HS-5 (cell line): ENCODE measurements around the gene HBS1L.

Experiments used
- DNase-seq: peaks from one replicate; pipeline ENCODE4 v3.0.0-alpha.2; 2012; ENCODE audit warnings: low read depth

Gene HBS1L

GRCh38 chr6:134997133-134997995 lies 57.3 kb downstream of the HBS1L start:
- no peak for DNase-seq

GRCh38 chr6:134995536-134995935 lies 59.1 kb downstream of the HBS1L start:
- no peak for DNase-seq

- DNase-seq, result no peak
Measured at GRCh38 chr6:134994431-134994830, 60.2 kb downstream of the HBS1L start.

GRCh38 chr6:134992155-134992554 lies 62.5 kb downstream of the HBS1L start:
- DNase-seq, result no peak

GRCh38 chr6:134990262-134990661 lies 64.4 kb downstream of the HBS1L start:
- DNase-seq, result no peak

GRCh38 chr6:134984821-134985220 lies 69.8 kb downstream of the HBS1L start:
- no peak for DNase-seq

- no peak for DNase-seq
Measured at GRCh38 chr6:134983823-134984222, 70.8 kb downstream of the HBS1L start.

- DNase-seq, result no peak
Measured at GRCh38 chr6:134982161-134982560, 72.5 kb downstream of the HBS1L start.

GRCh38 chr6:134980846-134981245 lies 73.8 kb downstream of the HBS1L start:
- DNase-seq, result no peak

- DNase-seq, result no peak
Measured at GRCh38 chr6:134979142-134979541, 75.5 kb downstream of the HBS1L start.

GRCh38 chr6:134974370-134974769 lies 80.3 kb downstream of the HBS1L start:
- no peak for DNase-seq

GRCh38 chr6:134967711-134968110 lies 86.9 kb downstream of the HBS1L start:
- DNase-seq, result no peak

- no peak for DNase-seq
Measured at GRCh38 chr6:134964451-134965203, 90.0 kb downstream of the HBS1L start.

GRCh38 chr6:134962421-134962820 lies 92.2 kb downstream of the HBS1L start:
- DNase-seq, result no peak

GRCh38 chr6:134961366-134961765 lies 93.3 kb downstream of the HBS1L start:
- DNase-seq, result no peak

- DNase-seq, result no peak
Measured at GRCh38 chr6:134959603-134960002, 95.0 kb downstream of the HBS1L start.

GRCh38 chr6:134956676-134957075 lies 97.9 kb downstream of the HBS1L start:
- DNase-seq, result no peak

- DNase-seq, result no peak
Measured at GRCh38 chr6:134956032-134956431, 98.6 kb downstream of the HBS1L start.

GRCh38 chr6:134954272-134955000 lies 100.2 kb downstream of the HBS1L start:
- no peak for DNase-seq

GRCh38 chr6:134951494-134952263 lies 102.9 kb downstream of the HBS1L start:
- DNase-seq, result no peak

GRCh38 chr6:134950482-134950881 lies 104.1 kb downstream of the HBS1L start:
- DNase-seq, result no peak

- no peak for DNase-seq
Measured at GRCh38 chr6:134949927-134950326, 104.7 kb downstream of the HBS1L start, which contains the start of gene ALDH8A1. Gene ALDH8A1 (minus strand): TSS chr6:134950101. CDS start chr6:134950053, 48 bp downstream.
